ENCODE data around the gene STARD8. TPM values are rescaled to one million over a fixed set of nuclear protein-coding genes. Genes with fewer than 3 reads are reported as not detected.
A peak's percentile ranks its signal among the peaks of the same experiment; 100 is the strongest.

The STARD8 gene
- total RNA-seq, 2 experiments from 2014 or later: 3.5 to 3.7 TPM

- H3K36me3 Mint-ChIP-seq (ENCODE audit: low read depth): no peaks in the 10 kb centered on the region
- no peaks in the 10 kb centered on the region for H3K27me3 Mint-ChIP-seq
- CTCF ChIA-PET: no interaction called here
- peaks cover 7% of the 10 kb centered on the region for H3K4me1 Mint-ChIP-seq
- H3K4me3 Mint-ChIP-seq: no peak overlapping the region
- no peak for DNase-seq
- POLR2A ChIA-PET: no interaction called here
- H3K27ac Mint-ChIP-seq: no peak overlapping the region
- no peaks in the 10 kb centered on the region for H3K9me3 Mint-ChIP-seq
Measured at GRCh38 chrX:68703369-68703768, 55.9 kb downstream of the STARD8 start.

- CTCF ChIA-PET: no interaction called here
- no peak for DNase-seq
- POLR2A ChIA-PET: no interaction called here
- H3K27ac Mint-ChIP-seq: no peak overlapping the region
- no peaks in the 10 kb centered on the region for H3K9me3 Mint-ChIP-seq
- no peak overlapping the region for H3K4me3 Mint-ChIP-seq
- H3K27me3 Mint-ChIP-seq: no peaks in the 10 kb centered on the region
- H3K36me3 Mint-ChIP-seq (ENCODE audit: low read depth): no peaks in the 10 kb centered on the region
- peaks cover 7% of the 10 kb centered on the region for H3K4me1 Mint-ChIP-seq
Measured at GRCh38 chrX:68703846-68704245, 56.4 kb downstream of the STARD8 start.

- no peaks in the 10 kb centered on the region for H3K4me1 Mint-ChIP-seq
- no peaks in the 10 kb centered on the region for H3K27me3 Mint-ChIP-seq
- DNase-seq: no peak
- ChIA-PET POLR2A (no interaction called here), CTCF (no interaction called here)
- H3K36me3 Mint-ChIP-seq (ENCODE audit: low read depth): no peaks in the 10 kb centered on the region
- H3K27ac Mint-ChIP-seq: no peak overlapping the region
- H3K4me3 Mint-ChIP-seq: no peak overlapping the region
- H3K9me3 Mint-ChIP-seq: no peaks in the 10 kb centered on the region
Measured at GRCh38 chrX:68705986-68706385, 58.5 kb downstream of the STARD8 start.

GRCh38 chrX:68708503-68709290 is 61.2 kb downstream of the STARD8 start:
- ChIA-PET CTCF (interaction anchor here (1.1 to 2.4 kb wide), 3 partner anchors 197 to 512 kb away, joined by 4 to 9 read pairs (median 7); no protein-coding TSS in a partner anchor), POLR2A (no interaction called here)
- DNase-seq: no peak
- Mint-ChIP-seq H3K4me3 (no peak overlapping the region), H3K27me3 (no peaks in the 10 kb centered on the region), H3K36me3 (ENCODE audit: low read depth) (no peaks in the 10 kb centered on the region), H3K9me3 (no peaks in the 10 kb centered on the region), H3K27ac (no peak overlapping the region), H3K4me1 (no peaks in the 10 kb centered on the region)

DNA sequence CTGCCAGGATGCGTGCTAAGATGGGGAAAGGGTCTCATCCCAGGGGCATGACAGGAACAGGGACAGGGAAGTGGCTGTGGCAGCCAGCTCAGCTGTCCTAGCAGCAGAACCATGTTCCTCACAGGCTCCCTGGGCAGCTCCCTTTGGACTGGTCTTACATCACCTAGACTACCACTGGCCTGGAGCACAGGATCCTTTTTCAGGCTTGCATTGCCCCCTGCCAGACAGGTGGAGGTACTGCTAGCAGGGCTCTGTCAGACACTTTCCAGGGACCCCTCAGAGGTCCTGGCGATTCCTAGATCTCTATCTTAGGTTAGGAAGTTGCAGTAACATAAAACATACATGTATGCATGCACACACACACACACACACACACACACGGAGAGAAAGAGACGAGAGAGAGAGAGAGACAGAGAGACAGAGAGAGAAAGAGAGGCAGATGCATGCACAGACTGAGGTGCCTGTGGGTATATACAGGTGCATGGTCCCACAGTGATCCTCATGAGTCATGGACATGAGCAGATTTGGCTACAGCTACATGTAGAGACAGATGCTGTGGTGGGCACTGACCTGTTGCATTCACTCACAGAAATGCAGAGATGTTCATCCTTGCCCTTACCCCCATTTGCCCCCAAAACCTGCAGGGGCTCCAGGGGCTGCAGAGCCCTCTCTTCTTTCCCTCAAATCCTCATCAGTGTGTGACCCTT is 63.6 kb downstream of the STARD8 start:
- Mint-ChIP-seq H3K27me3 (no peaks in the 10 kb centered on the region), H3K4me3 (no peak overlapping the region), H3K27ac (no peak overlapping the region), H3K9me3 (no peaks in the 10 kb centered on the region), H3K4me1 (no peaks in the 10 kb centered on the region), H3K36me3 (ENCODE audit: low read depth) (no peaks in the 10 kb centered on the region)
- CTCF ChIA-PET: interaction anchor here (0.5 to 2.4 kb wide), 3 partner anchors 199 to 529 kb away, joined by 4 to 9 read pairs (median 7); no protein-coding TSS in a partner anchor
- DNase-seq: peak; percentile 21
- POLR2A ChIA-PET: no interaction called here

DNA sequence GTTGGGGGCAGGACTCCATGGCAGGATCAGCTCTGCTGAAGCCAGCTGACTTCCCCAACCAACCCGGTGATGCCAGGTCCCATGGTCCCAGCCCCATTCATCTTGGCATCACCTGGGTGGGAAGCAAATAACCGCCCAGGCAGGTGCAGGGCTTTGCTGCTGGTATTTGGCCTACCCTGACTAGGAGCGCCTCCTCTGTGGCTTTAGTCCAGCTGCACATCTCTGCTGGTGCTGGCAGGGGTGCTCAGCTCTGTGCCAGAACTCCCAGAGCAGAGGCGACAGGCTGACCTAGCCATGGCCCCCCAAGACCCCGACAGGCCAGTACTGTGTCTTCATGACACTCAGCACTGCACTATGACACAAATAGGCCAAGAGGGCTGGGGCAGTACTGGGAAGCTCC is 64.4 kb downstream of the STARD8 start:
- H3K4me1 Mint-ChIP-seq: no peaks in the 10 kb centered on the region
- no peak for DNase-seq
- CTCF ChIA-PET: no interaction called here
- H3K36me3 Mint-ChIP-seq (ENCODE audit: low read depth): no peaks in the 10 kb centered on the region
- no peaks in the 10 kb centered on the region for H3K27me3 Mint-ChIP-seq
- H3K9me3 Mint-ChIP-seq: no peaks in the 10 kb centered on the region
- POLR2A ChIA-PET: no interaction called here
- H3K27ac Mint-ChIP-seq: no peak overlapping the region
- no peak overlapping the region for H3K4me3 Mint-ChIP-seq

DNA sequence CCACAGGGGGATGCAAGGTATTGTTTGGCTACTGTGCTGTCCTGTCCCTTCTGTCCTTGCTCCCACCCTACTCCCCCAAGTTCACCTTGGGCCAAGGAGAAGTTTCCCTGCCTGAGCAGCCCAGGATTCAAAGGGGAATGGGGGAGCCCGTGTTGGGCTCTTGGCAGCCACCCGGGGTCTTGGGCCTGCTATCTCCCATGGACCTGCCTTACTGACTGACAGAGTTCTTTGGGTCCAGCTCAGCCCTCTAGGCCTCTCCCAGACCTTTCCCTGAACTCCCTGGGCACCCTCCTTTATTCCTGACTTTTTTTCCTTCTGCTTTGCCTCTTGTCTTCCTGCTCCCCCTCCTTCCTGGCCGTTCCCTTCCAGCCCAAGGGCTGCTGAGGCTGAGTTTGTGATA is 67.4 kb downstream of the STARD8 start:
- Mint-ChIP-seq H3K27me3 (no peaks in the 10 kb centered on the region), H3K4me3 (no peak overlapping the region), H3K9me3 (no peaks in the 10 kb centered on the region), H3K4me1 (no peaks in the 10 kb centered on the region), H3K27ac (no peak overlapping the region), H3K36me3 (ENCODE audit: low read depth) (no peaks in the 10 kb centered on the region)
- ChIA-PET CTCF (no interaction called here), POLR2A (no interaction called here)
- no peak for DNase-seq

DNA sequence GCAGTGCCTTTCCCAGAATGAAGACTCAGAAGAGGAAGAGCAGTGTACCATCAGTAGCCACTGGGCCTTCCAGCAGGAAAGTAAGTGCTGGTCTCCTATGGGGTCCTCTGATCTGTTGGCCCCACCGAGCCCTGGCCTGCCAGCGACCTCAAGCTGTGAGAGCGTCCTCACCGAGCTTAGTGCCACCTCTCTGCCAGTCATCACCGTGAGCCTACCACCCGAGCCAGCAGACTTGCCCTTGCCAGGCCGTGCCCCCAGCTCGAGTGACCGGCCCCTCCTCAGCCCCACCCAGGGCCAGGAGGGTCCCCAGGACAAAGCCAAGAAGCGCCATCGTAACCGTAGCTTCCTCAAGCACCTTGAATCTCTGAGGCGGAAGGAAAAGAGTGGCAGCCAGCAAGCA is 69.7 kb downstream of the STARD8 start:
- POLR2A ChIA-PET: no interaction called here
- CTCF ChIA-PET: no interaction called here
- DNase-seq: no peak
- H3K27me3 Mint-ChIP-seq: no peaks in the 10 kb centered on the region
- no peaks in the 10 kb centered on the region for H3K4me1 Mint-ChIP-seq
- H3K4me3 Mint-ChIP-seq: no peak overlapping the region
- no peaks in the 10 kb centered on the region for H3K9me3 Mint-ChIP-seq
- H3K36me3 Mint-ChIP-seq (ENCODE audit: low read depth): no peaks in the 10 kb centered on the region
- no peak overlapping the region for H3K27ac Mint-ChIP-seq

GRCh38 chrX:68717663-68718442 is 70.4 kb downstream of the STARD8 start:
- H3K27ac Mint-ChIP-seq: no peak overlapping the region
- no peak for DNase-seq
- no peaks in the 10 kb centered on the region for H3K9me3 Mint-ChIP-seq
- CTCF ChIA-PET: no interaction called here
- no peaks in the 10 kb centered on the region for H3K27me3 Mint-ChIP-seq
- H3K4me3 Mint-ChIP-seq: no peak overlapping the region
- POLR2A ChIA-PET: no interaction called here
- no peaks in the 10 kb centered on the region for H3K36me3 Mint-ChIP-seq (ENCODE audit: low read depth)
- no peaks in the 10 kb centered on the region for H3K4me1 Mint-ChIP-seq

GRCh38 chrX:68718443-68718820 is 71.0 kb downstream of the STARD8 start:
- ChIA-PET CTCF (no interaction called here), POLR2A (no interaction called here)
- no peaks in the 10 kb centered on the region for H3K36me3 Mint-ChIP-seq (ENCODE audit: low read depth)

DNA sequence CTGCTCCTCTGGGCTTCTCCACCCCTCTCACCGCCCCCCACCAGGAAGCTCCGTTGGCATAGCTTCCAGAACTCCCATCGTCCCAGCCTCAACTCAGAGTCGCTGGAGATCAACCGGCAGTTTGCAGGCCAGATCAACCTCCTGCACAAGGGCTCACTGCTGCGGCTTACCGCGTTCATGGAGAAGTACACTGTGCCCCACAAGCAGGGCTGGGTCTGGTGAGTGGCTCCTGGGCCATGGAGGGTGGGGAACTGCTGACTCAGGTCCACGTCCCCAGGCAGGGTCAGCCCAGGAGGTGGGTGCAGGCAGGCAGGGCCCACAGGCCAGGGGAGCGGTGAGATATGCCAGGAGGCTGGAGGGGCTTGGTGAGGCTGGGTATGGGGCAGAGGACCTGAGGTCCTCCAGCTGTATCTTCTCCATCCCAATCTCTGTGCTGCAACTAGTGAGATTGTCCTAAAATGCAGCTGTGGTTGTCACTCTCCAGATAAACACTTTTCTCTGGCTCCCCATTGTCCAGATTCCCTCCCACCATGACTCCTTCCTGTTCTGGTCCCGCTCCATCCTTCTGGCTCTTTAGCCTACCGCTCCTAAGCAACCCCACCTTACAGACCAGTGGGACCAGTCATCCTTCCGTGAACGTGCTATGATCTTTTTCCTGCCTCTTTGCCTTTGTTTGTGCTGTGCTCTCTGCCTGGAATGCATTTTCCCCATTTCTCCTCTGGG is 71.9 kb downstream of the STARD8 start:
- ChIA-PET CTCF (no interaction called here), POLR2A (no interaction called here)
- no peaks in the 10 kb centered on the region for H3K4me1 Mint-ChIP-seq
- H3K27ac Mint-ChIP-seq: no peak overlapping the region
- no peak for DNase-seq
- no peaks in the 10 kb centered on the region for H3K9me3 Mint-ChIP-seq
- H3K27me3 Mint-ChIP-seq: no peaks in the 10 kb centered on the region
- H3K4me3 Mint-ChIP-seq: no peak overlapping the region
- H3K36me3 Mint-ChIP-seq (ENCODE audit: low read depth): no peaks in the 10 kb centered on the region

More at GRCh38 chrX:68718443-68718820, 71.0 kb downstream of the STARD8 start:
- DNase-seq: no peak
- Mint-ChIP-seq H3K4me1 (no peaks in the 10 kb centered on the region), H3K9me3 (no peaks in the 10 kb centered on the region), H3K27ac (no peak overlapping the region), H3K4me3 (no peak overlapping the region), H3K27me3 (no peaks in the 10 kb centered on the region)

- Mint-ChIP-seq H3K9me3 (no peaks in the 10 kb centered on the region), H3K4me3 (no peak overlapping the region), H3K36me3 (ENCODE audit: low read depth) (no peaks in the 10 kb centered on the region), H3K4me1 (no peaks in the 10 kb centered on the region), H3K27ac (no peak overlapping the region), H3K27me3 (no peaks in the 10 kb centered on the region)
- DNase-seq: no peak
- CTCF ChIA-PET: no interaction called here
- POLR2A ChIA-PET: no interaction called here
Measured at GRCh38 chrX:68719904-68720614, 72.6 kb downstream of the STARD8 start.

Measured in activated CD4-positive, alpha-beta memory T cell treated with anti-CD3 and anti-CD28 coated beads, Interleukin-2, amount 10 ng/mL, durations not matched to agents 7 days and 5 days (primary cell).